GM12865 (cell line): Measurements from ENCODE around the gene STH.

ENCODE experiments used
- DNase-seq: peaks from one replicate; pipeline ENCODE4 v3.0.0; 2010; ENCODE audit warnings: low read depth
- H3K4me3 ChIP-seq: 2 replicates; pipeline ENCODE4 v1.5.1; 2011; ENCODE audit warnings: mild to moderate bottlenecking, low read depth, low read length, control low read depth
- CTCF ChIP-seq: IDR thresholded peaks from 2 replicates; pipeline ENCODE4 v1.5.1; 2011; ENCODE audit warnings: low read length, control low read depth, low read depth, inconsistent platforms; ENCODE audit not compliant: insufficient read depth; ENCODE audit errors: missing control alignments

STH gene

GRCh38 chr17:46030752-46031151 lies 31.7 kb downstream of the STH start:
- no peak for DNase-seq
- TF ChIP-seq CTCF, result no peak
- no peak overlapping the region for H3K4me3 ChIP-seq

- TF ChIP-seq CTCF, result no peak
- DNase-seq, result no peak
- no peak overlapping the region for H3K4me3 ChIP-seq
Measured at GRCh38 chr17:46031440-46031839, 32.4 kb downstream of the STH start.

- no peak overlapping the region for H3K4me3 ChIP-seq
- no peak for TF ChIP-seq CTCF
- DNase-seq, result no peak
Measured at GRCh38 chr17:46031920-46032319, 32.9 kb downstream of the STH start.

- DNase-seq, result no peak
- no peak for TF ChIP-seq CTCF
Measured at GRCh38 chr17:46032909-46033308, 33.9 kb downstream of the STH start.

GRCh38 chr17:46033392-46033791 lies 34.3 kb downstream of the STH start:
- no peak overlapping the region for H3K4me3 ChIP-seq
- TF ChIP-seq CTCF, result no peak

More at GRCh38 chr17:46032909-46033308, 33.9 kb downstream of the STH start:
- no peak overlapping the region for H3K4me3 ChIP-seq

GRCh38 chr17:46035112-46035818 lies 36.2 kb downstream of the STH start:
- no peak for TF ChIP-seq CTCF
- H3K4me3 ChIP-seq, result no peak overlapping the region
- DNase-seq, result peak; percentile 75

More at GRCh38 chr17:46033392-46033791, 34.3 kb downstream of the STH start:
- DNase-seq, result no peak

- TF ChIP-seq CTCF, result no peak
- H3K4me3 ChIP-seq, result no peak overlapping the region
- DNase-seq, result no peak
Measured at GRCh38 chr17:46036491-46036890, 37.4 kb downstream of the STH start.
